SU-DHL-6 (cell line): ENCODE results near the gene CDK13.

Source experiments
- H2AFZ ChIP-seq: fragments of 200-600 bp; sonication (generic); 2 replicates; pipeline ENCODE4 v1.6.1; 2014; ENCODE audit warnings: low read depth, mild to moderate bottlenecking, moderate library complexity, mixed read lengths, antibody characterized with exemption, low read length; ENCODE audit not compliant: severe bottlenecking
- H3F3A ChIP-seq: fragments of 200-600 bp; shearing (Covaris generic); 2 replicates; pipeline ENCODE4 v1.6.0; 2016; ENCODE audit warnings: antibody characterized with exemption, mild to moderate bottlenecking; ENCODE audit not compliant: insufficient read depth
- H3K27ac ChIP-seq: fragments of 200-600 bp; sonication (generic); 2 replicates; pipeline ENCODE4 v1.5.1; 2016; ENCODE audit warnings: low read depth, mild to moderate bottlenecking, low read length, moderate library complexity, mixed read lengths
- H3K27me3 ChIP-seq: fragments of 200-600 bp; sonication (generic), shearing (Covaris generic); 2 replicates; pipeline ENCODE4 v1.6.0; 2014; ENCODE audit warnings: mild to moderate bottlenecking, low read length
- H3K36me3 ChIP-seq: fragments of 200-600 bp; sonication (generic); 2 replicates; pipeline ENCODE4 v1.6.1; 2014; ENCODE audit warnings: mild to moderate bottlenecking, low read length, mixed read lengths
- H3K4me2 ChIP-seq: fragments of 300-600, 200-600 bp; shearing (Covaris generic), sonication (generic); 2 replicates; pipeline ENCODE4 v1.6.0; 2014; ENCODE audit warnings: low read length, low read depth, mild to moderate bottlenecking; ENCODE audit not compliant: poor library complexity, severe bottlenecking
- H3K4me3 ChIP-seq: fragments of 200-600 bp; sonication (generic); 2 replicates; pipeline ENCODE4 v1.5.1; 2014; ENCODE audit warnings: antibody characterized with exemption, low read length, mild to moderate bottlenecking, mixed read lengths; ENCODE audit not compliant: insufficient read depth, poor library complexity, severe bottlenecking
- H3K79me2 ChIP-seq: fragments of 200-600 bp; sonication (generic); 2 replicates; pipeline ENCODE4 v1.6.1; 2014; ENCODE audit warnings: mild to moderate bottlenecking, low read length, moderate library complexity; ENCODE audit not compliant: insufficient read depth
- H3K9ac ChIP-seq: fragments of 200-600 bp; sonication (generic); 2 replicates; pipeline ENCODE4 v1.7.0; 2014; ENCODE audit warnings: mild to moderate bottlenecking, low read length
- H3K9me2 ChIP-seq: fragments of 200-600 bp; sonication (generic); replicated peaks from 2 replicates; pipeline ENCODE4 v1.6.1; 2014; ENCODE audit warnings: low read length; ENCODE audit not compliant: insufficient read depth
- H3K9me3 ChIP-seq: fragments of 200-600 bp; sonication (generic); 2 replicates; pipeline ENCODE4 v1.6.1; 2014; ENCODE audit warnings: low read length, mixed read lengths; ENCODE audit not compliant: insufficient read depth
- H4K20me1 ChIP-seq: fragments of 200-600 bp; sonication (generic); 2 replicates; pipeline ENCODE4 v1.6.1; 2014; ENCODE audit warnings: low read depth, mild to moderate bottlenecking, antibody characterized with exemption, low read length, moderate library complexity, mixed read lengths
- EZH2phosphoT487 ChIP-seq: fragments of 200-600 bp; sonication (generic), shearing (Covaris generic); conservative IDR thresholded peaks from 2 replicates; pipeline ENCODE4 v1.6.1; 2018; ENCODE audit warnings: mild to moderate bottlenecking, antibody characterized with exemption, low read length, moderate library complexity, mixed read lengths
- TF ChIP-seq, protein P1 (sequence below): fragments of 200-600 bp; sonication (generic); IDR thresholded peaks from one replicate; pipeline ENCODE4 v1.5.1; 2017; ENCODE audit warnings: antibody characterized with exemption, mild to moderate bottlenecking, low read length, moderate library complexity; ENCODE audit not compliant: insufficient read depth, poor library complexity, severe bottlenecking

CDK13 gene

GRCh38 chr7:39987641-39988347 lies 37.7 kb downstream of the CDK13 start:
- no peaks in the 10 kb centered on the region for H3K9me2 ChIP-seq
- no peak overlapping the region for H2AFZ ChIP-seq
- no peak overlapping the region for H3K9ac ChIP-seq
- H3K79me2 ChIP-seq = peaks cover 88% of the 10 kb centered on the region
- no peak overlapping the region for H3K4me3 ChIP-seq
- H3K4me2 ChIP-seq = no peak overlapping the region
- H3K27ac ChIP-seq = no peak overlapping the region
- no peaks in the 10 kb centered on the region for H3F3A ChIP-seq
- no peaks in the 10 kb centered on the region for H3K27me3 ChIP-seq
- H3K9me3 ChIP-seq = no peaks in the 10 kb centered on the region
- peaks cover 24% of the 10 kb centered on the region; the same call in 1 of the 2 replicates for H3K36me3 ChIP-seq
- no peak for TF ChIP-seq EZH2phosphoT487
- TF ChIP-seq, protein P1, sequence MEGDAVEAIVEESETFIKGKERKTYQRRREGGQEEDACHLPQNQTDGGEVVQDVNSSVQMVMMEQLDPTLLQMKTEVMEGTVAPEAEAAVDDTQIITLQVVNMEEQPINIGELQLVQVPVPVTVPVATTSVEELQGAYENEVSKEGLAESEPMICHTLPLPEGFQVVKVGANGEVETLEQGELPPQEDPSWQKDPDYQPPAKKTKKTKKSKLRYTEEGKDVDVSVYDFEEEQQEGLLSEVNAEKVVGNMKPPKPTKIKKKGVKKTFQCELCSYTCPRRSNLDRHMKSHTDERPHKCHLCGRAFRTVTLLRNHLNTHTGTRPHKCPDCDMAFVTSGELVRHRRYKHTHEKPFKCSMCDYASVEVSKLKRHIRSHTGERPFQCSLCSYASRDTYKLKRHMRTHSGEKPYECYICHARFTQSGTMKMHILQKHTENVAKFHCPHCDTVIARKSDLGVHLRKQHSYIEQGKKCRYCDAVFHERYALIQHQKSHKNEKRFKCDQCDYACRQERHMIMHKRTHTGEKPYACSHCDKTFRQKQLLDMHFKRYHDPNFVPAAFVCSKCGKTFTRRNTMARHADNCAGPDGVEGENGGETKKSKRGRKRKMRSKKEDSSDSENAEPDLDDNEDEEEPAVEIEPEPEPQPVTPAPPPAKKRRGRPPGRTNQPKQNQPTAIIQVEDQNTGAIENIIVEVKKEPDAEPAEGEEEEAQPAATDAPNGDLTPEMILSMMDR = no peak
- H4K20me1 ChIP-seq = peaks cover 14% of the 10 kb centered on the region

DNA sequence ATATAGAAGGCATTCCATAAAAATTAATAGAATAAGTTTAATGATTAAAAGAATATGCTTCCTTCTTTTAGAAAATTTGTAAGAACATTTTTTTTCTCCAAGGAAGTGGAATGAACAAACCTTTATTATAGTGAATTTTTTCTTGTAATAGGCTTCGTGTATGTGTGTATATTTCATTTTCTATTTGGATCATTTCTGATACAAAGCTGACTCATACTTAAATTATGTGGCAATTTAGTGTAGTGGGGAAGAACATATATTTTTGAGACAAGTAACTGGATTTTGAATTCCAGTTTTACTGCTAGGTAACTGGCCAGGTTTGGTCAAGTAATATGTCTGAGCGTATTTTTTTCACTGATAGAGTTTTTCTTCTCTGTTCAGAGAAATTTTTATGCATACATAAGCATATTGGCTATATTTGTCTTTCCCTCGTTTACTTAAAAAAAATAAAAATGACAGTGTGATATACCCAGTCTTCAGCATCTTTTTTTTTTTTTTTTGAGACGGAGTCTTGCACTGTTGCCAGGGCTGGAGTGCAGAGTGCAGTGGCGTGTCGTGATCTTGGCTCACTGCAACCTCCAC lies 50.8 kb downstream of the CDK13 start:
- H3K4me2 ChIP-seq = no peak overlapping the region

DNA sequence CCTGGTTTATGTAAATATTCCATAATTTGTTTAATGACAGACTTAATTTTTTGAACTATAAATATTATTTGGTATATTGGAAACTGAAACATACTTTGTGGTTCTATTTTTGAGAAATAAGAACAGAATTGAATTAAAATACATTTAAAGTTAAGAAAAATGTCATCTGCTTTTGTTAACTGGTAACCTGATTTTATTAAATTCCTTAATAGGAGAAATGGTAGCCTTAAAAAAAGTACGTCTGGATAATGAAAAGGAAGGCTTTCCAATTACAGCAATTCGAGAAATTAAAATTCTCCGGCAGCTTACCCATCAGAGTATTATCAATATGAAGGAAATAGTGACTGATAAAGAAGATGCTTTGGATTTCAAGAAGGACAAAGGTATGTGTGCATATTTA lies 51.6 kb downstream of the CDK13 start:
- Histone ChIP-seq H3K4me2 (no peak overlapping the region), H2AFZ (no peak overlapping the region), H3K27ac (no peak overlapping the region), H3K79me2 (peaks cover 6% of the 10 kb centered on the region; the same call in 1 of the 2 replicates), H3K9me2 (no peaks in the 10 kb centered on the region), H3K36me3 (peaks cover 41% of the 10 kb centered on the region; the same call in 1 of the 2 replicates), H4K20me1 (no peaks in the 10 kb centered on the region), H3K9ac (no peak overlapping the region), H3F3A (peaks cover 8% of the 10 kb centered on the region), H3K9me3 (no peaks in the 10 kb centered on the region), H3K27me3 (no peaks in the 10 kb centered on the region), H3K4me3 (no peak overlapping the region)
- no peak for TF ChIP-seq EZH2phosphoT487
- TF ChIP-seq, protein P1 = no peak

More for the DNA sequence above, 50.8 kb downstream of the CDK13 start:
- Histone ChIP-seq H3K36me3 (peaks cover 41% of the 10 kb centered on the region; the same call in 1 of the 2 replicates), H3F3A (peaks cover 8% of the 10 kb centered on the region), H3K9me3 (no peaks in the 10 kb centered on the region), H4K20me1 (no peaks in the 10 kb centered on the region), H3K79me2 (peaks cover 9% of the 10 kb centered on the region), H3K9me2 (no peaks in the 10 kb centered on the region), H3K27me3 (no peaks in the 10 kb centered on the region), H3K27ac (no peak overlapping the region), H2AFZ (no peak overlapping the region), H3K9ac (no peak overlapping the region), H3K4me3 (no peak overlapping the region)
- TF ChIP-seq, protein P1 = no peak
- no peak for TF ChIP-seq EZH2phosphoT487
